NCI-H146 (cell line): Measurements from ENCODE around the gene POU6F2.
"Not testable (repeated sequence)": the region's sequence is repeated elsewhere in the genome, so short reads cannot be mapped to it uniquely, and the experiment has no call there.

Experiments
- DNase-seq: peaks from one replicate; lab custom pipeline; 2025; lab: John Stamatoyannopoulos, UW

Gene POU6F2, protein sequence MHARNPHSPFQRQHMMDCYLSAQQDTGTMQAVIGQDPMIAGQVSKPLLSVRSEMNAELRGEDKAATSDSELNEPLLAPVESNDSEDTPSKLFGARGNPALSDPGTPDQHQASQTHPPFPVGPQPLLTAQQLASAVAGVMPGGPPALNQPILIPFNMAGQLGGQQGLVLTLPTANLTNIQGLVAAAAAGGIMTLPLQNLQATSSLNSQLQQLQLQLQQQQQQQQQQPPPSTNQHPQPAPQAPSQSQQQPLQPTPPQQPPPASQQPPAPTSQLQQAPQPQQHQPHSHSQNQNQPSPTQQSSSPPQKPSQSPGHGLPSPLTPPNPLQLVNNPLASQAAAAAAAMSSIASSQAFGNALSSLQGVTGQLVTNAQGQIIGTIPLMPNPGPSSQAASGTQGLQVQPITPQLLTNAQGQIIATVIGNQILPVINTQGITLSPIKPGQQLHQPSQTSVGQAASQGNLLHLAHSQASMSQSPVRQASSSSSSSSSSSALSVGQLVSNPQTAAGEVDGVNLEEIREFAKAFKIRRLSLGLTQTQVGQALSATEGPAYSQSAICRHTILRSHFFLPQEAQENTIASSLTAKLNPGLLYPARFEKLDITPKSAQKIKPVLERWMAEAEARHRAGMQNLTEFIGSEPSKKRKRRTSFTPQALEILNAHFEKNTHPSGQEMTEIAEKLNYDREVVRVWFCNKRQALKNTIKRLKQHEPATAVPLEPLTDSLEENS

GRCh38 chr7:38977685-38978084 is at the start of gene POU6F2:
Gene POU6F2 (plus strand): TSS chr7:38977909. CDS start chr7:38977954, 45 bp downstream.
- peak; percentile 2 for DNase-seq

GRCh38 chr7:38928506-38928905 is 49.2 kb upstream of the POU6F2 start:
- no peak for DNase-seq

- no peak for DNase-seq
These were observed 48.1 kb upstream of the POU6F2 start for GRCh38 chr7:38929460-38930171.

- peak; percentile 66 for DNase-seq
These were observed 45.1 kb upstream of the POU6F2 start for GRCh38 chr7:38932509-38933168.

DNA sequence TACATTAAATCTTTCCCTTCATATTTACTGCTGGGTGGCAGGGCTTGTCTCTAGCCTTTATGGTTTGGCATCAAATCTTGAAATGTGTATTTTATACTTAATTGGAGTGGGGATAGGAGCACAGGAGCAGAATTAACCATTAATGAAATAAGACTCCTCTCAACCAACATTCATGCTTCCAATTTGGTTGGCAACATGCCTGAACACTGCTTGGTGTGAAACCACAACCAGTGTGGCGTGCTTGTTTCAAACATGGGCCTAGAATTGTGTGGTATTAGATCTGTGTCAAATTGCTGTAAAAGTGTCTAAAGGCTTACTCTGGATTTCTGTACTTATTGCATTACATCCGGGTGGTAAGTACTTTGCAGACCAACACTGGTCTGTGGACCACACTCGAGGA is 43.7 kb upstream of the POU6F2 start:
- DNase-seq = no peak

DNA sequence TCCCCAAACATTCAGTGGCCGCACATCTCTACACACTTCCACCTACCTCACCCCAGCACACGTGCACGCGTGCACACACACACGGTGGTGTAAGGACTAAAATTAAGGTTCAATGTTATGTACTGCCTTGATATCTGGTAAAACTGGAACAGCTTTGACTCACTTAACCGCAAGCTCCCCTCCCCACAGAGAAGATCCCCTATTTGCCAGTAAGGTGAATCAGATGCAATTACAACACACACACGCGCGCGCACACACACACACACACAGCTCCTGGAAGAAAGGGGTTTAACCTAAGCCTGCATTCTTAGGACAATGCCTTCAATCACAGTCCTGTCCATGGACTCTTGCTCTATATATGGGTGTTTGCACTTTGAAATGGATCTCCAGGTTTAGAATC is 43.2 kb upstream of the POU6F2 start:
- no peak for DNase-seq

GRCh38 chr7:38936641-38937040 is 41.1 kb upstream of the POU6F2 start:
- DNase-seq = no peak

GRCh38 chr7:38938001-38938485 is 39.7 kb upstream of the POU6F2 start:
- no peak for DNase-seq

- DNase-seq = no peak
These were observed 39.1 kb upstream of the POU6F2 start for GRCh38 chr7:38938589-38938988.

DNA sequence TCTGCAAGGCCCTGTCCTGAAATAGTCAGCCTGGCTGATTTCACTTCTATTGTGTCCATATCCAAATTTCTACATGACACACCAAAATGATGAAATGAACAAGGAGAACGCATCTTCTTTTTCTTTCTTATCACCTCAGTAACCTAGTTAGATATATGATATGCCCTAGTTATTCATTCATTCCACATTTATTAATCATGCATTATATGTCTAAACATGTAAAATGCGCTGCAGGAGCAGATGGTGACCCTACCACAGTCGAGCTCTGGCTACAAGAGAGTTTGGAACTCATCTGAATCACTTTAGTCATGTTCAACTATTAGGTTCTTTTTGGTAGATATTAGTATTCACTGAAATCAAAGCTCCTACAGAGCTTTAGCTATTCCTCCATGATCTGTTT is 36.9 kb upstream of the POU6F2 start:
- no peak for DNase-seq

DNA sequence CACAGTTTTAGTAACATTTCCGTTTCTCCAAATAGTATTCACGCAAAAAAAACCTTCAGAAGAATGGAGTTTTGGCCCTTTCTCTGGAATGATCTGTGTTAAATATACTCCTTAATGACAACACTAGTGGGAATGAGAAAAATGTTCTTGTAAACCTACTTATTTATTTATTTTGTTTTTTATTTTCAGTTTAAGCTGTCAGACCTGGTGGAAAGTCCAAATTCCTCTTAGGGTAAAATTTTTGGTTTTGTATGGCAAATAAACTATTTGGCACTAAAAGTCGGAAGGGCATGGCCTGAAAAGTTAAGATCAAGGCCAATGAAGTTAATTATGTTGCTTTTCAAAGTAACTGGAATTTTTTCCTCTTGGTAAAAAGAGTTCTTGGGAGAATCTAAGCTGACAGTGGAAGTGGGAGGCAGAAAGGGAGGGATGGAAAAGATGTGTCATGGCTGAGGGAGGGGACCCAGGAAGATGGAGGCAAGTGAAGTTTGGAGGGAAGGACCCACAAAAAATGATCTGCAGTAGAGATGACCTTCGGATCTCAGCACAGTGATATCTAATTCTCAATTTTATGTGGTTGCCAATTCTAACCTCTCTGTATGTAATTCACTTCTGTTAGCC is 35.2 kb upstream of the POU6F2 start:
- no peak for DNase-seq

DNA sequence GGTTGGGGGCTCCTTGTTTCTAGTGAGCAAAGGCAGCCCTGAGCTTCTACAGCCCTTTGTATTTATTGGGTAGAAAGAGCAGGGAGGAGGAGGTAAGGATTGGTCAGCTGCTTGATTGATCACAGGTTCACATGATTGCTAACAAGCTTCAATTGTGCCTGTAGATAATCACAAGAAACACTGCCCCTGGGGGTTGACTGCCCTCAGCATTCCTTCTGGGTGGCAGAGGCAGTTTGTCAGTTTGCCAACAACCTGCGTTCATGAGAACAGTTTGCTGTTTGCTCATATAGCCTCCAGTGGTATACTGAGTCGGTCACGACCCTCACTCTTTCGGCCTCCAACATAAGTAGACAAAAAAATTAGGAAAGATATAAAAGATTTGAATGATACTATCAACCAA is 30.2 kb upstream of the POU6F2 start:
- DNase-seq = not testable (repeated sequence)

DNA sequence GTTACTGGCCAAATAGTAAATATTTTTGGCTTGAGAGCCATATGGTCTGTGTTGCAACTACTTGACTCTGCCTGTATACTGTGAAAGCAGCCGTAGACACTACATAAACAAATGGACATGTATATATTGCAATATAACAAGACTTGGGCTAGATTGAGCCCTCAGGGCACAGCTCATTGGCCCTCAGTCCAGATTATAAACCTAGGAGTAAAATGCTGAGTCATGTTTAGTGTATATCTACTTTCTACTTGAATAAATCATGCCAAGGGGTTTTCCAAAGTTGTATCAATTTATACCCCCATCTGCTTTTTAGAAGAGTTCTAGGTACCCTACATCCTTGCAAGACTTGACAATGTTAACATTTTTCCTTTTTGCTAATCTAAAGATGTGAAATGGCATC is 27.4 kb upstream of the POU6F2 start:
- no peak for DNase-seq

- no peak for DNase-seq
These were observed 26.5 kb upstream of the POU6F2 start for GRCh38 chr7:38951213-38951612.

DNA sequence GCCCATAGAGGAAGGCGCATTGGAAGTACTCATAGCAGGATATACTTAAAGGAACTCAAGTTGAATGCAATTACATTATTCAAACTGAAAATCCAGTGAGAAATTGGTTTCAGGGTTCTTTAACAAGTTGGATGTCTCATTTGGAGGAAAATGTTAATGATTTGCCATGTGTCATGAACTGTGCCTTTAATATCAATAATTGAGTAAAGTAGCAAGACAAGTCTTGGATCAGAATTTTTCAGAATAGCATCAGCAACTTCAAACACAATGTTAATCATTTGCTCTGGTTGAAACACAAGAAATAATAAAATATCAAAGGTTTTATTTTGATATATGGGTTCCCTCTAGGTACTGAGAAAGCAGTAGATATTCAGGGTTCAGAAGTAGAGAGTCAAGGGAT is 24.5 kb upstream of the POU6F2 start:
- DNase-seq = no peak

GRCh38 chr7:38953971-38954370 is 23.7 kb upstream of the POU6F2 start:
- no peak for DNase-seq

GRCh38 chr7:38955892-38956291 is 21.8 kb upstream of the POU6F2 start:
- DNase-seq = no peak

DNA sequence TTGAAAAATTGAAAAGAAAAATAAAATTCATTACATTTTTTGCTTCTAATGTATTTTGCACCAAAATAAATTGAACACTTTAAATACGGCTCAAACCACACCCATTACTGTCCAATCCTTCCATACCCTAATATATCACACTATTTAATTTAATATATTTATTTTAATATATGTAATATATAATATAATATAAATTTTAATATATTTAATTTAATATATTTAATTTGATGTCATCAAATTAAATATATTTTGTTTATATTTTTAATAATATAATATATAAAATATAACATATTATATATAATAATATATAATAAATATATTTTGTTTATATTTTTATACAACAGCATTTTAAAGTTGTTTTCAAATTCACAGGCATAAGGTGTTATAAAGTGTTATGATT is 15.7 kb upstream of the POU6F2 start:
- no peak for DNase-seq

DNA sequence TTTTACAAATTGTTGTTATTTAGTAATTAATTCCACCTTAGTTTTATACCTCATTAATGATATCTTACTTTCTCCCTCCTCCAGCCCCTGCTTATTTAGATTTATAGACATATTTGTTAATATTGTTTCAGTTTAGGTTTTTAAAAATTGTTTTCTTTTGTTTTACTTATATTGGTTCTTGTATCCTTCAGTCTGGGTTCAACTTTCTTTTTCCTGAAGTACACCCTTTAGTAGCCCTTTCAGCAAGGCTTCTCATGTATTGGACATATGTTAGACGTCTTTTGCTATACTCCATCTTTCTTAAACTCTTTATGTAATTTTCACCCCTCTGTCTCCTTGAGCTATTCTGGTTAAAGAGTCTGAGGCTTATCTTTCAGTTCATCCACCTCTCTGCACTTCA is 12.8 kb upstream of the POU6F2 start:
- DNase-seq = no peak

DNA sequence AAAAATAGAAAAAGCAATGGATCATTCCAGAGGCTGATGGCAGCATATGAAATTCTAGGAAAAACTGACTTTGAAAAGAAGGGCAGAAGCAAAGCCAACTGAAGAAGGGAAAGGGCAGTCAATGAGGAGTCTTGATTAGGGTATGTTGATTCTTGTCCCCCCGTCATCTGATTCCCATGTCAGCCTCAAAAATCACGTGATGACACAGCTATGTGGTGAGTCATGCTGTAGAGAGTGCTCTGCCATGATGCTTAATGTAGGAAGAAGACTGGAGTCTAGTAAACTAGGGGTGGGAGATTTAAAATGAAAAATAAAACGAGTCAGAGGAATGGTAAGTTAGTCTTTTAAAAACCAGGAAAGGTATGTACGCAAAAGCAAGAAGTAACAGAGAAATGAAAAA is 3.9 kb upstream of the POU6F2 start:
- DNase-seq = no peak

- DNase-seq = peak; percentile 57
These were observed 1.7 kb upstream of the POU6F2 start for GRCh38 chr7:38975944-38976392.

DNA sequence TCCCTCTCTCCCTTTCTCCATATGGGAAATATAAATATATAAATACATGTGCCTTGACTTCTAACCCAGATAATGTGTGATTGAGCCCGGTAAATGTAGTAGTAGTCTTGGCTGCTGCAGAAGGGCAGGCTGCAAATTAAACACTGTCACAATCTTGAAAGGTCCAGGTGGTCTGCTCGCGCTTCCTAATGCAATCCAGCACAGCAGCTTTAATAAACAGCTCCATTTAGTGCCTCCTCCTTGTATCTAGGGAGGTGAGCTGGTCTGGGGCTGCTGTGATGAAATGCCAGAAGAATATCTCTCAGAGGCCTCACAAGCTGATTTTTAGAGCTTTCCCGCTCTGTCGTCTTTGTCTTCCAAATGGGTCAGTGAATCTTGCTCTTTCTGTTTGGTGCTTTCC is 782 bp downstream of the POU6F2 start:
- peak; percentile 12 for DNase-seq
